GM10847 (cell line): ENCODE results near the gene RSKR.

ENCODE experiments used
- POLR2A ChIP-seq: IDR thresholded peaks from 2 replicates; pipeline ENCODE4 v1.6.1; 2011; ENCODE audit not compliant: insufficient read length; ENCODE audit errors: extremely low read depth

The RSKR gene

GRCh38 chr17:28597606-28598383, 16.2 kb downstream of the RSKR start:
- no peak for TF ChIP-seq POLR2A

- TF ChIP-seq POLR2A, result no peak
These were observed 21.7 kb downstream of the RSKR start for GRCh38 chr17:28592260-28592659.

DNA sequence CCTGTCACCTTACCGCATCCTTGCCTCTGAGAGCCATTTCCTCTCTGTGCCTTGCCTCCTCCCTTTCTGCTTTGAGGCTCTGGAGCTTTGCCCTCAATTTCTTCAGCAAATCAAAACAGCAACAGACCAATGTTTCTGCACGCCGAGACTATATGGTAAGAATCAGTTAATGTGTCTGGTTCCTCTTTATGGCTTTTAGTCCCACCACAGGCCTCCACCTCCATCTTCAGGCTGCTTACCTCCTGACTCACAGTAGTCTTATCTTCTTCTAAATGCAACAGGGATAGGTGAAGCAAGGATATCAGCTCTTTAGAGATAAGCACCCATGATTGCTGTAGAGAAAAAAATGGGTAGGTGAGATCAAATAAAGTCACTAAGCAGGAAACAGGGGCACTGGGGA, 28.1 kb downstream of the RSKR start:
- no peak for TF ChIP-seq POLR2A

GRCh38 chr17:28584434-28584833, 29.6 kb downstream of the RSKR start:
- no peak for TF ChIP-seq POLR2A

DNA sequence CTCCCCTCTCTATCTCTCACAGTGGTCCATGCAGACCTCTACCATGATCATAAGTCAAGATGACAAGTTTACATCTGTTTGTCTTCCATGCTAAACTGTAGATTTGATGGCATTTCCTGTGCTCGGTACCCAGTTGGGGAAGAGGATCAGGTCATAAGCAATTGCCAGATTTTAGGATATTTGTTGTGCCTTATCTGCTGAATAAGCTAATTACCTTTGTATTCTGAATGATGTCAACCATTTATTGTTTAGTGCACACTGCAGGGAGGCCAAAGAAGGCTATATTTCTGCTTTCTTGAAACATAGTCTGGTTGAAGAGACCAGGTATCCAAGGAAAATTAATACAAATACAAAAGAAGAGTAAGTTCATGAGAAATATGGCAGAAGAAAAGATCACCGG, 31.5 kb downstream of the RSKR start:
- no peak for TF ChIP-seq POLR2A

- TF ChIP-seq POLR2A, result no peak
These were observed 33.0 kb downstream of the RSKR start for GRCh38 chr17:28580959-28581358.

- no peak for TF ChIP-seq POLR2A
These were observed 34.5 kb downstream of the RSKR start for GRCh38 chr17:28579526-28579925.

DNA sequence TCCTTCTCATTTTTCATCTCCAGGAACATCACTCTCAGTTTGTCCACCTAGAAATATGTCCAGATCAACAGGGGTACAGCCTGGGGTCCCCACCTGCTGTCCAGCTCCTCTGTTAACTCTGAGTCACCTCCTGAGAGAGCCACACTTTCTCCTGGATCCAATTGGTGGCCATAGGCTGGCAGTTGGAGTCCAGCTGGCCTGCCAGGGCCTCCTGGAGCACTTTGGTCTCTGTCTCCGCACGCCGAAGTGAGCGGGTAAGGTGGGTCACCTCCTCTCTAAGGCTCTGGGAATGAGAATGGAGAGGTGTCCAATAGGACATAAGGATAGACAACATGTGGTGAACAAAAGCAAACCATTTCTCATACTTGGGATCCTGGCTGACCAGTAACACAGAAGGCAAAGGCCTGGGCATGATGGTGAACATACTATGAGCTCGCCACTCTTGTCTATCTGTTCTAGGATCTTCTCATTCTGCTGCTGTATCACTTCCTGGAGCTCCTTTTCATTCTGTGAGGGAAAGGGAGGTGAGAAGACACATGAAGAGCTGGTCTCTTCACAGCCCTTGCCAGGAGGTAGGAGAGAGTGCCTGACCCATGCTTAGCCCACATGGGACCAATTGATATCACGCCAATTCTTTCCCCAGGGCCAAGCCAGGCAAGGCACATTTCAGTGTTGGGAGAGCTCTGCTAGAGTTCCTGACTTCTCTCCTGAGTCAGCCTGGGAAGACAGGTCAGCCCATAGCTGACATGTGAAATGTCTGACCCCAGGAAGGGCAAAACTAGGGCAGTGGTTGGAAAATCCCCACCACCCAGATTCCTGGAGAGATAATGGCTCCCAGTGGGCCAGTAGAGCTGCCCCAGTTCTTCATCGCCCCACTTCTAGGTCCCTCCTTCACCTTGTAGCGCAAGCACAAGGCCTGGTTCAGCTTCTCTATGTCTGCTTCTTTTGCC, 35.5 kb downstream of the RSKR start:
- no peak for TF ChIP-seq POLR2A

- no peak for TF ChIP-seq POLR2A
These were observed 36.5 kb downstream of the RSKR start for GRCh38 chr17:28577466-28577824.

DNA sequence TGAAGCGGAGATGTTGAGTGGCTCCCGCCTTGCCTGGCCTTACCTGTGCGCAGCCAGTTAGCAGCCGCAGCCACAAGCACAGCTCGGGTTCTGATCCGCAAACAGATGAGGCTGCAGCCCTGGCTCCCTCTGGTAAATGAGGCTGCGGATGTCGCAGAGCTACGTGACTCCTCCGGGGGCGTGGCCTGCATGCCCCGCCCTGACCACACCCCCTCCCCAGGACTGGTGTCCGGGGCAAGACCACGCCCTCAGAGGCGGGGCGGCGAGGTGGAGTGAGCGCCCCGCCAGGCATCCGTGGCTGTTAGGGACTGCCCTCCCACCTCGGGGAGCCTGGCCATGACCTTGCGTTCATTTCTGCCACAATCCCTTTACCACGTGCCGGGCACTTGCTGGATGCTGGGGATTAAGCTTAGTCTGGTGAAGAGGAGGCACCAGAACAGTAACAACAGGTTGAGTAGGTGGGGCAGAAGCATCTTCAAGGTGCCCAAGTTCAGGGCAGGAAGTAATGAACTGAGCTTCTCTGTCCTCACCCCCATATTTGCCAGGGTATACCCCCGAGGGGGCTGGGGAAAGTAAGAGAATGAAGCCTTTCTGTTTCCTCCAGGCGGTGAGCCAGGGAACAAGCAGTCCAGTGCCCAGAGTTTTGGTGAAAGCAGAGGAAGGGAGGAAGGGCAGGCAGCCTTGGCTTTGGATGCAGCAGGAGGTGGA, 37.1 kb downstream of the RSKR start, which contains the start of gene ALDOC:
Gene ALDOC (minus strand): TSS at position 138 of the 708 bp plus-strand sequence. CDS start 1,363 bp downstream, outside the sequence.
- peak; percentile 86 for TF ChIP-seq POLR2A

DNA sequence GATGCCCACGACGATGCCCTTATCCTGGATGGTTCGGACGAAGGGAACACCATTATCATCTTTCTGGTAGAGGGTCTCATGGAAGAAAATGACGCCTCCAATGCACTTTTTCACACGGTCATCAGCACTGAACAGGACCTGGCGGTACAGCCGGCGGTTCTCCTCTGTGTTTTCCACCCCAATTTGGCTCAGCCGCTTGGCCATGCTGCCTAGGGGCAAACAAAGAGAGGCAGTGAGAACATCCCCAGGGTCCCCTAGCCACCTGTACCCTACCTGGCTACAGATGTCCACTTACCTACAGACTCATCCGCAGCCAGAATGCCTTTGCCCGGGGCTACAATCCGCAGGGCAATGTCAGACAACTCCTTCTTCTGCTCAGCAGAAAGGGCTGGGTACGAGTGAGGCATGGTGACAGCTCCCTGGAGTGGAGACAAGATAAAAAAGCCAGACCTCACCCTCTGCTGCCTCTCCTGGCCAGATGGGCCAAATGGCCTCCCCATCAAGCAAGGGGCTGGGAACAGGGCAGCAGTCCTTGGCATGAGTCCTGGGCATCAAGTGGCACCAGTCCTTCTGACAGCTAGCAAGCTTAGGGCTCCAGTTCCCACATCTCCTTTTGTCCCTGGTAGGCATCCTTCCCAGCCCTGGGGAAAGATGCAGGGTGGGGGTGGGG, 38.7 kb downstream of the RSKR start:
- no peak for TF ChIP-seq POLR2A

DNA sequence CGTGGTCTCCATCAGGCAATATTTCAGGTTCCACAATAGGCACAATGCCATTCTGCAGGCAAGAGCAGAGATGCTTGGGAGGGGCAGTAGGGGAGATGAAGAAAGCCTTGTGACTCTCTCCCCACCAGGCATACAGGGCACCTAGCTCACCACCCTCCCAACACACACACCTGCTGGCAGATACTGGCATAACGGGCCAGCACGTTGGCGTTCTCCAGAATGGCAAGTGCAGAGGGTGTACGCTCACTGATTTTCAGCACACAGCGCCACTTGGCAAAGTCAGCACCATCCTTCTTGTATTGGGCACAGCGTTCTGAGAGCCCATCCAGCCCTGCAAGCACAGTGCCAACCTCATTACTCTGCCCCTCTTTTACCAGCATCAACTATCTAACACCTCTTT, 39.5 kb downstream of the RSKR start:
- no peak for TF ChIP-seq POLR2A

DNA sequence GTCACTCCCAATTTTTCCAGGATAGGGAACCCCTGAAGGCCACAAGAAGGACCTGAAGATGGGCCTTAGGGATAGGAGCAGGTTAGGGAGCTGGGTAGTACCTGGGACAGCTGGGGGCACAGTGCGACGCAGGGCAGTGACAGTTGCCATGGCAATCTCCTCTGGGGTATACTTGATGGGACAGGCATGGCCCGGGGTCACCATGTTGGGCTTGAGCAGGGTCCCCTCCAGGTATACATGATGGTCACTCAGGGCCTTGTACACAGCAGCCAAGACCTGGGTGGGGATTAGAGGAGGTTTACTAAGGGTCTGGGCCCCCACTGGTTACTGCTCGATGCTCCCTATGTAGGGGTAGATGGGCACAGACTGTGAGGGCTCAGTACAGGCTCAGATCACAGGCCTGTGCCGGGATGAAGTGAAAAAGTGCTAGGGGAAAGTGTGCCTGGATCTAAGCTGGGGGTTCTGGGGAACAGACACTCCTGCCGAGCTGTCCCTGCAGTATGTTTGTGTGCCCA, 40.0 kb downstream of the RSKR start:
- no peak for TF ChIP-seq POLR2A

- no peak for TF ChIP-seq POLR2A
These were observed 40.5 kb downstream of the RSKR start for GRCh38 chr17:28573521-28573920.

GRCh38 chr17:28573040-28573380, 41.0 kb downstream of the RSKR start:
- no peak for TF ChIP-seq POLR2A

GRCh38 chr17:28572259-28573039, 41.5 kb downstream of the RSKR start:
- no peak for TF ChIP-seq POLR2A
